ENCODE measurements around the gene NHLH2. TPM values are rescaled to one million over a fixed set of nuclear protein-coding genes. Genes with fewer than 3 reads are reported as not detected.

The NHLH2 gene
- polyA plus RNA-seq (0.31 and 0.42 TPM in 2 replicates), polyA minus RNA-seq (0.35 TPM in 1 of 2 replicates, not detected in the other)

- Histone ChIP-seq H3K27me3 (ENCODE audit: insufficient read depth, low read depth, low read length) (peaks cover 62% of the 10 kb centered on the region), H3K4me3 (ENCODE audit: low read length) (no peak within 1 kb of the TSS), H3K9me3 (ENCODE audit: low read length) (peaks cover 20% of the 10 kb centered on the region), H3K79me2 (replicated peaks; ENCODE audit: insufficient read depth, low read length) (no peaks in the 10 kb centered on the region), H3K36me3 (ENCODE audit: insufficient read depth, low read length) (no peaks in the 10 kb centered on the region), H3F3A (ENCODE audit: insufficient read depth, low read length, poor library complexity, severe bottlenecking) (no peaks in the 10 kb centered on the region), H3K4me2 (ENCODE audit: low read length) (no peak within 1 kb of the TSS), H2AFZ (ENCODE audit: low read depth, low read length) (no peak within 1 kb of the TSS), H4K20me1 (ENCODE audit: insufficient read depth) (no peaks in the 10 kb centered on the region), H3K27ac (ENCODE audit: low read length) (no peak within 1 kb of the TSS), H3K9me2 (ENCODE audit: insufficient read depth, low read length) (no peaks in the 10 kb centered on the region), H3K9ac (ENCODE audit: low read length) (no peak within 1 kb of the TSS)
- no peak for TF ChIP-seq EP300 (conservative IDR thresholded peaks at IDR 0.05; ENCODE audit: poor library complexity, severe bottlenecking)
- no peak for TF ChIP-seq EZH2 (IDR thresholded peaks at IDR 0.05; ENCODE audit: borderline replicate concordance, insufficient read depth, low read length, poor library complexity, severe bottlenecking)
- no peak for TF ChIP-seq POLR2AphosphoS5 (IDR thresholded peaks at IDR 0.05)
Observed at GRCh38 chr1:115840605-115841460, at the start of gene NHLH2. NHLH2 (minus strand) TSS chr1:115841126; CDS start chr1:115838372, 2,754 bp downstream.

GRCh38 chr1:115890580-115890979, 49.7 kb upstream of the NHLH2 start:
- TF ChIP-seq RAD21 (conservative IDR thresholded peaks at IDR 0.05): no peak
- no peak for TF ChIP-seq MXI1 (conservative IDR thresholded peaks at IDR 0.05; ENCODE audit: poor library complexity, severe bottlenecking)
- no peak for TF ChIP-seq CTCF (IDR thresholded peaks at IDR 0.05; ENCODE audit: poor library complexity, severe bottlenecking)
- no peak for TF ChIP-seq POLR2AphosphoS5 (IDR thresholded peaks at IDR 0.05)
- TF ChIP-seq SMC3 (conservative IDR thresholded peaks at IDR 0.05; ENCODE audit: poor library complexity): no peak
- TF ChIP-seq EZH2 (IDR thresholded peaks at IDR 0.05; ENCODE audit: borderline replicate concordance, insufficient read depth, low read length, poor library complexity, severe bottlenecking): no peak
- TF ChIP-seq REST (IDR thresholded peaks at IDR 0.05; ENCODE audit: borderline replicate concordance): no peak
- no peak for TF ChIP-seq TAF1 (IDR thresholded peaks at IDR 0.05; ENCODE audit: low read depth)
- TF ChIP-seq EP300 (conservative IDR thresholded peaks at IDR 0.05; ENCODE audit: poor library complexity, severe bottlenecking): no peak
- H3K36me3 ChIP-seq (ENCODE audit: insufficient read depth, low read length): no peaks in the 10 kb centered on the region
- H3K79me2 ChIP-seq (replicated peaks; ENCODE audit: insufficient read depth, low read length): no peaks in the 10 kb centered on the region
- H3K27ac ChIP-seq (ENCODE audit: low read length): no peak overlapping the region
- no peak overlapping the region for H3K9ac ChIP-seq (ENCODE audit: low read length)
- H3F3A ChIP-seq (ENCODE audit: insufficient read depth, low read length, poor library complexity, severe bottlenecking): no peaks in the 10 kb centered on the region
- H3K9me2 ChIP-seq (ENCODE audit: insufficient read depth, low read length): no peaks in the 10 kb centered on the region
- H2AFZ ChIP-seq (ENCODE audit: low read depth, low read length): no peak overlapping the region
- H3K27me3 ChIP-seq (ENCODE audit: insufficient read depth, low read depth, low read length): no peaks in the 10 kb centered on the region
- no peak overlapping the region for H3K4me3 ChIP-seq (ENCODE audit: low read length)
- H3K9me3 ChIP-seq (ENCODE audit: low read length): no peaks in the 10 kb centered on the region
- no peaks in the 10 kb centered on the region for H4K20me1 ChIP-seq (ENCODE audit: insufficient read depth)
- H3K4me2 ChIP-seq (ENCODE audit: low read length): no peak overlapping the region

All from neural cell (in vitro differentiated cells).